Astrocyte (in vitro differentiated cells and primary cell): ENCODE data around the gene APOB.

Experiments used
- EZH2 ChIP-seq: IDR thresholded peaks from 2 replicates; pipeline ENCODE4 v1.6.1; 2012; ENCODE audit warnings: mild to moderate bottlenecking, low read length, inconsistent platforms; ENCODE audit not compliant: insufficient read depth
- TF ChIP-seq, protein P1 (sequence below): IDR thresholded peaks from 2 replicates; pipeline ENCODE4 v1.5.1; 2011; ENCODE audit warnings: low read depth, mild to moderate bottlenecking, inconsistent platforms, low read length, moderate library complexity; ENCODE audit not compliant: insufficient read depth

DNA sequence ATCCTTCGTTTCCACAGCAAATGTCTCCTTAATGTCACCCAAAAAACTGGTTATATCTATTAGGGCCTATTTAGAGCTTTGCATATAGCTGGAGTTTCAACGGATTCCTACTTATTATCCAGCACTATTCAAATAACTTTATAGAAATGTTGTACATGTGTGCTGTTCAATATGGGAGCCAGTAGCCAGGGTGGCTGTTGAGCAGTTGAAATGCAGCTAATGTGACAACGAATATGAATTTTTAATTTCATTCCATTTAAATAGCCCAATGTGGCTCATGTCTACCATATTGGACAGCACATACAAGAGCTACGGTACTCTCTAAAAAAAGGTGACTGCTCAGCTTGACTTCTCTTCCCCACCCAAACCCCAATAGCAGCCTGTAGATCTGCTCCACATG, 2.4 kb downstream of the APOB start:
- TF ChIP-seq, protein P1, sequence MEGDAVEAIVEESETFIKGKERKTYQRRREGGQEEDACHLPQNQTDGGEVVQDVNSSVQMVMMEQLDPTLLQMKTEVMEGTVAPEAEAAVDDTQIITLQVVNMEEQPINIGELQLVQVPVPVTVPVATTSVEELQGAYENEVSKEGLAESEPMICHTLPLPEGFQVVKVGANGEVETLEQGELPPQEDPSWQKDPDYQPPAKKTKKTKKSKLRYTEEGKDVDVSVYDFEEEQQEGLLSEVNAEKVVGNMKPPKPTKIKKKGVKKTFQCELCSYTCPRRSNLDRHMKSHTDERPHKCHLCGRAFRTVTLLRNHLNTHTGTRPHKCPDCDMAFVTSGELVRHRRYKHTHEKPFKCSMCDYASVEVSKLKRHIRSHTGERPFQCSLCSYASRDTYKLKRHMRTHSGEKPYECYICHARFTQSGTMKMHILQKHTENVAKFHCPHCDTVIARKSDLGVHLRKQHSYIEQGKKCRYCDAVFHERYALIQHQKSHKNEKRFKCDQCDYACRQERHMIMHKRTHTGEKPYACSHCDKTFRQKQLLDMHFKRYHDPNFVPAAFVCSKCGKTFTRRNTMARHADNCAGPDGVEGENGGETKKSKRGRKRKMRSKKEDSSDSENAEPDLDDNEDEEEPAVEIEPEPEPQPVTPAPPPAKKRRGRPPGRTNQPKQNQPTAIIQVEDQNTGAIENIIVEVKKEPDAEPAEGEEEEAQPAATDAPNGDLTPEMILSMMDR: no peak
- TF ChIP-seq EZH2: no peak
